Measurements from ENCODE around the gene ATP2A3. TPM values are rescaled to one million over a fixed set of nuclear protein-coding genes. Genes with fewer than 3 reads are reported as not detected.

ATP2A3 gene
- total and polyA plus RNA-seq, 8 donors, result 5.8 to 53.5 (median 7.4) TPM

DNA sequence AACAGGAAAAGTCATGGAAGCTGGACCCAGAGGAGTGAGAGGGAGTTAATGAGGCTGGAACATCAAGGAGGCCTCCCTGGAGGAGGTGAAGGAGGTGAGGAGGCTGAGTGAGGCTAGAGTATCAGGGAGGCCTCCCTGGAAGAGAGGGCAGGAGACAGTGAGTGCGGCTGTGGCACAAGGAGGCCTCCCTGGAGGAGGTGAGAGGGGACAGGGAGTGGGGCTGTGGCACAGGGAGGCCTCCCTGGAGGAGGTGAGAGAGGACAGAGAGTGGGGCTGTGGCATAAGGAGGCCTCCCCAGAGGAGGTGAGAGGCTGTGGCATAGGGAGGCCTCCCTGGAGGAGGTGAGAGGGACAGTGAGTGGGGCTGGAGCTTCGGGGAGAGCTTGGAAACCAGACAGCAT lies 76.8 kb downstream of the ATP2A3 start:
- intact Hi-C loops (cut with DNase I), result no loop called here

DNA sequence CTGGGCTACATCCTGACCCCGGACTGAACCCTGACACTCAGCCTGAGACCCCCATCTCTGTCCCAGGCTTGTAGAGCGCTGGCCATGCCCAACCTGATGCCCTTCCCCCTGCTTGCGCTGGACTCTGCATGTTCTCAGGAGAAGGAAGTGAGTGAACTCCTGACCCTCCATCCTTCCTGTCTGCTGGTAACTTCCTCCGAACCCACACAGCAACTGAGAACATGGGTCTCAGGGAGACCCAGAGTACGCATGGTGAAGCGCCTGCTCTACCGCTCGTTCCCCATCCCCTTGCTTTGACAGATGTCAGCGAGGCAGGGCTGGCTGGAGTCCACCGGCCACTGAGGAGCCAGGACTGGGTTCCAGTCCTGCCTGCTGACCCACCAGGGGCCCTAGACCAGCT lies 77.5 kb downstream of the ATP2A3 start:
- no peak for TF ChIP-seq CTCF (IDR thresholded peaks at IDR 0.05)
- H3K27ac ChIP-seq, result peak overlapping the region; percentile 41 to 93
- peaks cover 0 to 37% of the 10 kb centered on the region in 2 donors for H3K36me3 ChIP-seq
- no peaks in the 10 kb centered on the region for H3K27me3 ChIP-seq
- H3K9me3 ChIP-seq, result no peaks in the 10 kb centered on the region
- DNase-seq, result peak in 1 of 4 donors; percentile 71
- ATAC-seq, result peak; percentile 46
- peaks cover 11 to 66% of the 10 kb centered on the region in 2 donors for H3K4me1 ChIP-seq
- H3K4me3 ChIP-seq, result no peak overlapping the region
- intact Hi-C loops (cut with DNase I), result no loop called here

More for the DNA sequence above, 76.8 kb downstream of the ATP2A3 start:
- Histone ChIP-seq H3K4me1 (peaks cover 11 to 70% of the 10 kb centered on the region in 2 donors), H3K9me3 (no peaks in the 10 kb centered on the region), H3K27me3 (no peaks in the 10 kb centered on the region), H3K36me3 (peaks cover 0 to 32% of the 10 kb centered on the region in 2 donors), H3K27ac (peak overlapping the region in 1 of 2 donors; percentile 93), H3K4me3 (no peak overlapping the region)
- no peak for TF ChIP-seq CTCF (IDR thresholded peaks at IDR 0.05)
- ATAC-seq, result no peak
- DNase-seq, result no peak

DNA sequence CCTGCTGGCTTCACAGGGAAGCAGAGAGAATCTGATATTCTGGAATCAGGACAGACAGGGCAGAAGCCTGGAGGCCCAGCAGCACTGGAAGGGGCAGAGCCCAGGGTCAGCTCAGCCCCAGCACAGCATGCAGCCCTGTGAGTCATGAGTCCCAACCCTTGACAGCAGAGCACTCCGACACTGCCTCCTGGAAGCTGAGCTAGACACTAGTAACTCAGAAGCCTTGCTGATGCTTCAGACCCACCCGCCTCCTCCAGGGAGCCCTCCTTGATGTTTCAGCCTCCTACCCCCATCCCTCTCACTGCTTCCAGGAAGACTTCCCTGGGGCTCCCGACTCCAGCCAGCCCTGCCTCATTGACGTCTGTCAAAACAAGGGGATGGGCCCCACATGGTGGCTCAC lies 78.3 kb downstream of the ATP2A3 start:
- peak; percentile 16 for ATAC-seq
- no peaks in the 10 kb centered on the region for H3K27me3 ChIP-seq
- no peaks in the 10 kb centered on the region for H3K9me3 ChIP-seq
- TF ChIP-seq CTCF (IDR thresholded peaks at IDR 0.05), result no peak
- peaks cover 0 to 37% of the 10 kb centered on the region in 2 donors for H3K36me3 ChIP-seq
- no peak overlapping the region for H3K4me3 ChIP-seq
- H3K27ac ChIP-seq, result peak overlapping the region in 1 of 2 donors; percentile 93
- peaks cover 11 to 59% of the 10 kb centered on the region in 2 donors for H3K4me1 ChIP-seq
- no peak for DNase-seq
- intact Hi-C loops (cut with DNase I), result no loop called here

DNA sequence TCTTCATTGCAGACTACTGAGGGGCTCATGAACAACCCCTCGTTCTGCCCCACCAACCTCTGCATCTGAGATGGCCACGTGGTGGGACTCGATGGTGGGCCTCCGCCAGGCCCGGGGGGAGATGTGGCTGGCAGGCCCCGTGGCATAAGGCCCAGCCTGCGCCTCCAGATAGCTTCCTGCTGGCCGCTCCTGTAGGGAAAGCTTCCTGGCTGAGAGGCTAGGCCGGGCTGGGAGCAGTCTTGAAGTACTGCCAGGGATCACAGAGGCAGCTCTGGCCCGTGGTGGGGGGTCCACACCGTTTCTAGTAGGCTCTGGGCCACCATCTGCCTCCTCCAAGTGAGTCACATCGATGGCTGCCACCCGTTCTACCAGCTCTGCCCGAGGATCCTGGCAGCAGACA lies 79.0 kb downstream of the ATP2A3 start:
- no peak for TF ChIP-seq CTCF (IDR thresholded peaks at IDR 0.05)
- H3K27ac ChIP-seq, result no peak overlapping the region
- no peaks in the 10 kb centered on the region for H3K9me3 ChIP-seq
- H3K4me3 ChIP-seq, result no peak overlapping the region
- intact Hi-C loops (cut with DNase I), result no loop called here
- H3K4me1 ChIP-seq, result peaks cover 7 to 52% of the 10 kb centered on the region in 2 donors
- no peak for ATAC-seq
- no peak for DNase-seq
- no peaks in the 10 kb centered on the region for H3K27me3 ChIP-seq
- H3K36me3 ChIP-seq, result peaks cover 0 to 38% of the 10 kb centered on the region in 2 donors

DNA sequence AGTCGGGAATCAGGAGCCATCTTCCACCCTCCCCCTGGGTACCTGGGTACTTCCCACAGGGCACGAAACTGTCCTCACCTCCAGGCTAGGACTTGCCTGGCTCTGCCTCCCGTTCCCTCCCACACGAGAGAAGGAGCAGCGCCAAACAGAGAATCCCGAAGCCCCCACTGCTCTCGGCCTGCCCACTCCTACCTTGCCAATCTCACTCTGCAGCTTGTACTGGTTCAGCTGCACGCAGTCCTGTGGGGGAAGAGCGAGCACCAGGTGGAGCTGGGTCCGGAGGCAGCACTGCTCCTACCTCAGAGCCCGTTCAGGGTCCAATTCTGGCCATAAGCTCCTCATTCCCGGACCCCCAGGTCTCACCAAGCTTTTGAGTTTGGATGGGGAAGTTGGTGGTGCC lies 80.0 kb downstream of the ATP2A3 start:
- TF ChIP-seq CTCF (IDR thresholded peaks at IDR 0.05), result no peak
- Histone ChIP-seq H3K4me1 (peaks cover 0 to 43% of the 10 kb centered on the region in 2 donors), H3K36me3 (peaks cover 0 to 49% of the 10 kb centered on the region in 2 donors), H3K27me3 (no peaks in the 10 kb centered on the region), H3K4me3 (no peak overlapping the region), H3K27ac (no peak overlapping the region), H3K9me3 (no peaks in the 10 kb centered on the region)
- DNase-seq, result no peak
- ATAC-seq, result no peak
- intact Hi-C loops (cut with DNase I), result no loop called here

Measured in left lung (tissue), 10 donors.